Keratinocyte (primary cell): ENCODE measurements around the gene NAA35. TPM values are rescaled to one million over a fixed set of nuclear protein-coding genes. Genes with fewer than 3 reads are reported as not detected.

Experiments used
- DNase-seq: peaks from one replicate; pipeline ENCODE4 v3.0.0-alpha.2; 2011; ENCODE audit warnings: low read depth, missing footprints, low spot score
- FAIRE-seq: peaks from 2 replicates; lab custom pipeline; 2011; peaks lifted over from hg19 to GRCh38; lab: Jason Lieb, UNC
- H2AFZ ChIP-seq: 2 replicates; pipeline ENCODE4 v1.6.0; 2012; ENCODE audit warnings: low read length, control low read depth, inconsistent platforms; ENCODE audit not compliant: control insufficient read depth
- H3K27ac ChIP-seq: 2 replicates; pipeline ENCODE4 v1.5.1; 2011; ENCODE audit warnings: low read length; ENCODE audit not compliant: control insufficient read depth, insufficient read depth
- H3K27me3 ChIP-seq: 3 replicates; pipeline ENCODE4 v1.6.0; 2011; ENCODE audit warnings: low read length; ENCODE audit not compliant: control insufficient read depth, insufficient read depth; ENCODE audit errors: extremely low read depth
- H3K36me3 ChIP-seq, 2 experiments: 2 replicates in 1 of 2; 3 replicates in 1 of 2; pipeline ENCODE4 v1.5.1; 2011; ENCODE audit warnings: low read length in 2 of 2, mild to moderate bottlenecking in 1 of 2; ENCODE audit not compliant: control insufficient read depth in 2 of 2, insufficient read depth in 2 of 2; ENCODE audit errors: extremely low read depth in 1 of 2
- H3K4me1 ChIP-seq: 3 replicates; pipeline ENCODE4 v1.5.1; 2011; ENCODE audit warnings: low read length; ENCODE audit not compliant: control insufficient read depth, insufficient read depth; ENCODE audit errors: extremely low read depth
- H3K4me2 ChIP-seq: 3 replicates; pipeline ENCODE4 v1.6.0; 2011; ENCODE audit warnings: low read depth, low read length; ENCODE audit not compliant: control insufficient read depth, insufficient read depth; ENCODE audit errors: extremely low read depth
- H3K4me3 ChIP-seq, 3 experiments: fragments of 200-600 bp in 1 of 3; sonication (generic) in 1 of 3; 2 replicates in 2 of 3; 3 replicates in 1 of 3; pipeline ENCODE4 v1.5.1; 2011 to 2016; ENCODE audit warnings: low read length in 3 of 3, mild to moderate bottlenecking in 3 of 3, control low read depth in 2 of 3, inconsistent platforms in 1 of 3, low read depth in 1 of 3, mixed read lengths in 1 of 3, mixed run types in 1 of 3, moderate library complexity in 1 of 3; ENCODE audit not compliant: control insufficient read depth in 2 of 3, insufficient read depth in 2 of 3; ENCODE audit errors: extremely low read depth in 1 of 3
- H3K79me2 ChIP-seq: 2 replicates; pipeline ENCODE4 v1.6.0; 2012; ENCODE audit warnings: low read length; ENCODE audit not compliant: control insufficient read depth, insufficient read depth
- H3K9ac ChIP-seq: 3 replicates; pipeline ENCODE4 v1.6.0; 2011; ENCODE audit warnings: low read length; ENCODE audit not compliant: control insufficient read depth, insufficient read depth; ENCODE audit errors: extremely low read depth
- H3K9me1 ChIP-seq: 3 replicates; pipeline ENCODE4 v1.6.0; 2011; ENCODE audit warnings: low read length; ENCODE audit not compliant: control insufficient read depth, insufficient read depth; ENCODE audit errors: extremely low read depth
- H3K9me3 ChIP-seq: 2 replicates; pipeline ENCODE4 v1.5.1; 2012; ENCODE audit warnings: low read depth, low read length; ENCODE audit not compliant: control insufficient read depth
- H4K20me1 ChIP-seq: 3 replicates; pipeline ENCODE4 v1.6.0; 2011; ENCODE audit warnings: low read length; ENCODE audit not compliant: control insufficient read depth, insufficient read depth; ENCODE audit errors: extremely low read depth
- CTCF ChIP-seq, 3 experiments: IDR thresholded peaks in 1 of 3; conservative IDR thresholded peaks in 1 of 3; optimal IDR thresholded peaks in 1 of 3; 2 replicates in 2 of 3; 3 replicates in 1 of 3; pipeline versions ENCODE3 to v1.5.1; 2011; ENCODE audit warnings: low read length in 3 of 3, mild to moderate bottlenecking in 3 of 3, moderate library complexity in 2 of 3, control low read depth in 1 of 3, inconsistent platforms in 1 of 3; ENCODE audit not compliant: insufficient read depth in 2 of 3; ENCODE audit errors: extremely low read depth in 1 of 3
- EZH2 ChIP-seq: IDR thresholded peaks from one replicate; pipeline ENCODE4 v1.6.1; 2012; ENCODE audit warnings: inconsistent platforms, mild to moderate bottlenecking, low read length, moderate library complexity
- dilution Hi-C: fragments of 300-500 bp; cut with MboI; formaldehyde crosslinking; loops from one replicate; pipeline ENCODE4 v1.7.0; 2020; ENCODE audit warnings: low sequenced_read_pairs; ENCODE audit not compliant: extremely low pct_ligation_motif_present
- polyA plus RNA-seq, 5 experiments: library from polyadenylated mRNA; depleted of rRNA in 3 of 5; stranded (reverse) in 3 of 5; stranded (forward) in 1 of 5; unstranded in 1 of 5; fragments of >200 nt; gene quantifications; 1 replicate in 1 of 5; 2 replicates in 3 of 5; 3 replicates in 1 of 5; pipeline versions ENCODE4 v1.2.1 to v1.2.3, GENCODE V29; 2011 to 2012; ENCODE audit warnings: missing spikeins in 2 of 5, low read depth in 1 of 5, low replicate concordance in 1 of 5

Gene NAA35
- polyA plus RNA-seq, 1 donor (not counting 4 experiments of a cell fraction or from before 2014, with no cell fraction given) = 33.8 TPM

- H3K79me2 ChIP-seq = no peaks in the 10 kb centered on the region
- DNase-seq = no peak
- no peak for FAIRE-seq
- TF ChIP-seq EZH2 (no peak), CTCF (optimal IDR thresholded peaks at IDR 0.05 in 1 of 3, IDR thresholded peaks at IDR 0.05 in 1 of 3, conservative IDR thresholded peaks at IDR 0.05 in 1 of 3; ENCODE audit: extremely low read depth in 1 of 3, insufficient read depth in 2 of 3, low read length in 3 of 3) (no peak)
- no peaks in the 10 kb centered on the region for H4K20me1 ChIP-seq
- H2AFZ ChIP-seq = no peak overlapping the region
- H3K36me3 ChIP-seq = peaks cover 0 to 4% of the 10 kb centered on the region in 2 experiments
- no peak overlapping the region for H3K4me2 ChIP-seq
- no peaks in the 10 kb centered on the region for H3K9me1 ChIP-seq
- no peaks in the 10 kb centered on the region for H3K9me3 ChIP-seq
- H3K9ac ChIP-seq = no peak overlapping the region
- peaks cover 3% of the 10 kb centered on the region for H3K4me1 ChIP-seq
- H3K27me3 ChIP-seq = no peaks in the 10 kb centered on the region
- H3K27ac ChIP-seq = no peak overlapping the region
- dilution Hi-C loops = no loop called here
- H3K4me3 ChIP-seq = no peak overlapping the region
These were observed 101.4 kb downstream of the NAA35 start for GRCh38 chr9:86042199-86042978.

- no peak for FAIRE-seq
- no peak overlapping the region for H3K4me2 ChIP-seq
- no peaks in the 10 kb centered on the region for H3K9me3 ChIP-seq
These were observed 102.6 kb downstream of the NAA35 start for GRCh38 chr9:86043586-86043985.

More at GRCh38 chr9:86043586-86043985, 102.6 kb downstream of the NAA35 start:
- dilution Hi-C loops = no loop called here
- H3K36me3 ChIP-seq = peaks cover 0 to 4% of the 10 kb centered on the region in 2 experiments
- no peak overlapping the region for H3K9ac ChIP-seq
- H3K79me2 ChIP-seq = no peaks in the 10 kb centered on the region
- H3K27ac ChIP-seq = no peak overlapping the region
- TF ChIP-seq CTCF (optimal IDR thresholded peaks at IDR 0.05 in 1 of 3, IDR thresholded peaks at IDR 0.05 in 1 of 3, conservative IDR thresholded peaks at IDR 0.05 in 1 of 3; ENCODE audit: extremely low read depth in 1 of 3, insufficient read depth in 2 of 3, low read length in 3 of 3) = no peak
- no peak for TF ChIP-seq EZH2
- H2AFZ ChIP-seq = no peak overlapping the region
- H3K4me1 ChIP-seq = peaks cover 3% of the 10 kb centered on the region
- no peaks in the 10 kb centered on the region for H3K9me1 ChIP-seq
- H4K20me1 ChIP-seq = no peaks in the 10 kb centered on the region
- H3K4me3 ChIP-seq = no peak overlapping the region
- no peak for DNase-seq
- no peaks in the 10 kb centered on the region for H3K27me3 ChIP-seq
